HepG2 (cell line): ENCODE results near the gene CNTN4. TPM values are rescaled to one million over a fixed set of nuclear protein-coding genes. Genes with fewer than 3 reads are reported as not detected.

Source experiments
- NCOA1 ChIP-seq: sonication (generic); formaldehyde crosslinking; IDR thresholded peaks from 2 replicates; pipeline ENCODE4 v1.9.0; 2021; ENCODE audit warnings: missing genetic modification reagents
- ZNF709 ChIP-seq: sonication (generic); formaldehyde crosslinking; IDR thresholded peaks from 2 replicates; pipeline ENCODE4 v1.5.0; 2020; ENCODE audit warnings: mild to moderate bottlenecking, missing genetic modification reagents
- polyA plus RNA-seq, 8 experiments: library from polyadenylated mRNA; depleted of rRNA in 3 of 8; stranded (reverse) in 7 of 8; unstranded in 1 of 8; fragments of >200 nt; fragmentation: Illumina TruSeq in 4 of 8; extraction: Trizol in 4 of 8; gene quantifications; 2 replicates each; pipeline versions ENCODE4 v1.2.1 to v1.2.3, GENCODE V29; 2011 to 2016; ENCODE audit warnings: low read depth in 4 of 8, missing spikeins in 1 of 8, mixed read lengths in 1 of 8; ENCODE audit not compliant: insufficient read depth in 1 of 8
- total RNA-seq, 5 experiments: library from RNA; depleted of rRNA; stranded (reverse); fragments of >200 nt; fragmentation: Illumina TruSeq; extraction: Trizol; gene quantifications; 2 replicates each; pipeline ENCODE4 v1.2.3, GENCODE V29; 2016; ENCODE audit warnings: low read depth in 1 of 5
- TF ChIP-seq, protein P1 (sequence below): sonication (generic); formaldehyde crosslinking; IDR thresholded peaks from 2 replicates; pipeline ENCODE4 v1.4.0; 2020; ENCODE audit warnings: mild to moderate bottlenecking, missing genetic modification reagents
- TF ChIP-seq, protein P2 (sequence below): sonication (generic); formaldehyde crosslinking; IDR thresholded peaks from 2 replicates; pipeline ENCODE4 v1.4.0; 2020; ENCODE audit warnings: missing genetic modification reagents

The CNTN4 gene
- total and polyA plus RNA-seq, 2 of the 13 experiments (the other 11 are each of a cell fraction or from before 2014, with no cell fraction given), result 0.01 to 0.13 TPM

DNA sequence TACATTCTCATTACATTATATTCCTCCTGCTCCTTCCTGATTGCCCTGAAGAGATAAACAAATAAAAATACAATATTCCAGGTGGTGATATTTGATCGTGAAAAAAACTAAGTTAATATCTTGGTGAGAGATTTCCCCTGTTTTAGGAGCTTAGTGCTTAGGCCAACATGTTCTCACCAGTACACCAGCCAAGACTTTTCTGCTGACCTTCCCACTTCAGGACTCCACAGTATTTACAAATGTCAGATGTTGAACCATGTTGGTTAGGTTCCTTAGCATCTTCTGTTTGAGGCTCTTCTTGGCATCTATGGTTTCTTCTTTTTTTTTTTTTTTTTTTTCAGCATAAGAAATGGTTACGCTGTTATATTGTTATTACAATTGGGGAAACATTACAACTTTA is 764.5 kb downstream of the CNTN4 start (continued):
- TF ChIP-seq, protein P1, sequence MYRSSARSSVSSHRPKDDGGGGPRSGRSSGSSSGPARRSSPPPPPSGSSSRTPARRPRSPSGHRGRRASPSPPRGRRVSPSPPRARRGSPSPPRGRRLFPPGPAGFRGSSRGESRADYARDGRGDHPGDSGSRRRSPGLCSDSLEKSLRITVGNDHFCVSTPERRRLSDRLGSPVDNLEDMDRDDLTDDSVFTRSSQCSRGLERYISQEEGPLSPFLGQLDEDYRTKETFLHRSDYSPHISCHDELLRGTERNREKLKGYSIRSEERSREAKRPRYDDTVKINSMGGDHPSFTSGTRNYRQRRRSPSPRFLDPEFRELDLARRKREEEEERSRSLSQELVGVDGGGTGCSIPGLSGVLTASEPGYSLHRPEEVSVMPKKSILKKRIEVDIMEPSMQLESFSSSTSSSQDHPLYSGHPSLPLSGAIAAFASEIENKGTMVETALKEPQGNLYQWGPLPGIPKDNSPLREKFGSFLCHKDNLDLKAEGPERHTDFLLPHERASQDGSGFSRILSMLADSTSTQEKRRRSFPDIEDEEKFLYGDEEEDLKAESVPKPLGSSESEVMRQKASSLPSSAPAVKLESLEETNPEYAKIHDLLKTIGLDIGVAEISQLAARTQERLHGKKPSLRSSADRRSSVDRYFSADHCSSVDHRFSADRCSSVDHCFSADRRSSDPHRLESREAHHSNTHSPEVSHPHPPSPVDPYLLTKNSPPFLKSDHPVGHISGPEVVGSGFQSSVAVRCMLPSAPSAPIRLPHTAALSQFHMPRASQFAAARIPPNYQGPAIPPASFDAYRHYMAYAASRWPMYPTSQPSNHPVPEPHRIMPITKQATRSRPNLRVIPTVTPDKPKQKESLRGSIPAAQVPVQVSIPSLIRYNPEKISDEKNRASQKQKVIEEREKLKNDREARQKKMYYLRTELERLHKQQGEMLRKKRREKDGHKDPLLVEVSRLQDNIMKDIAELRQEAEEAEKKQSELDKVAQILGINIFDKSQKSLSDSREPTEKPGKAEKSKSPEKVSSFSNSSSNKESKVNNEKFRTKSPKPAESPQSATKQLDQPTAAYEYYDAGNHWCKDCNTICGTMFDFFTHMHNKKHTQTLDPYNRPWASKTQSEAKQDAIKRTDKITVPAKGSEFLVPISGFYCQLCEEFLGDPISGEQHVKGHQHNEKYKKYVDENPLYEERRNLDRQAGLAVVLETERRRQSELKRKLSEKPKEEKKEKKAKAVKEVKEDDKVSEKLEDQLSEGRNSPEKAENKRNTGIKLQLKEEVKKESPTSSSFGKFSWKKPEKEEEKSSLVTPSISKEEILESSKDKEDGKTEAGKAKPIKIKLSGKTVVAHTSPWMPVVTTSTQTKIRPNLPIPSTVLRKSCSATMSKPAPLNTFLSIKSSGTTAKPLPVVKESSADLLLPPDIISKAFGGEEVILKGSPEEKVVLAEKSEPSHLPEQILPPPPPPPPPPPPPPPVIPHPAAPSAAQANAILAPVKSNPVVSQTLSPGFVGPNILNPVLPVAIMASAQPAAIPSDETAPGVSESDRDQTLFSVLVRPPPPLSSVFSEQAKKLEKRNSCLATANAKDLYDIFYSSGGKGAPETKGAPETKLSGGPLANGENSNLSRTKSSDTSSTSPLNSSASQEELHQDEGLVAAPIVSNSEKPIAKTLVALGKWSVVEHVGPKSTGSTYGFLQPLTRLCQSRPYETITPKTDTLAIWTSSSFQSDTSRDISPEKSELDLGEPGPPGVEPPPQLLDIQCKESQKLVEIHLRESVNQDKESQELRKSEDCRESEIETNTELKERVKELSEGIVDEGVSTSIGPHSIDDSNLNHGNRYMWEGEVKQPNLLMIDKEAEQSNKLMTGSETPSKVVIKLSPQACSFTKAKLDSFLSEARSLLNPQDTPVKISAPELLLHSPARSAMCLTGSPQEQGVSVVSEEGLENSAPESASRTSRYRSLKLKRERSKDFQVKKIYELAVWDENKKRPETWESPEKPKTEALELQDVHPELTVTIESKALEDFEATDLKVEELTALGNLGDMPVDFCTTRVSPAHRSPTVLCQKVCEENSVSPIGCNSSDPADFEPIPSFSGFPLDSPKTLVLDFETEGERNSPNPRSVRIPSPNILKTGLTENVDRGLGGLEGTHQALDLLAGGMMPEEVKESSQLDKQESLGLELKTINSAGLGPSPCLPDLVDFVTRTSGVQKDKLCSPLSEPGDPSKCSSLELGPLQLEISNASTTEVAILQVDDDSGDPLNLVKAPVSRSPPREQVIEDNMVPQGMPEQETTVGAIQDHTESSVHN (CRISPR knock-in tag), result no peak
- TF ChIP-seq ZNF709 (CRISPR knock-in tag), result no peak
- TF ChIP-seq, protein P2, sequence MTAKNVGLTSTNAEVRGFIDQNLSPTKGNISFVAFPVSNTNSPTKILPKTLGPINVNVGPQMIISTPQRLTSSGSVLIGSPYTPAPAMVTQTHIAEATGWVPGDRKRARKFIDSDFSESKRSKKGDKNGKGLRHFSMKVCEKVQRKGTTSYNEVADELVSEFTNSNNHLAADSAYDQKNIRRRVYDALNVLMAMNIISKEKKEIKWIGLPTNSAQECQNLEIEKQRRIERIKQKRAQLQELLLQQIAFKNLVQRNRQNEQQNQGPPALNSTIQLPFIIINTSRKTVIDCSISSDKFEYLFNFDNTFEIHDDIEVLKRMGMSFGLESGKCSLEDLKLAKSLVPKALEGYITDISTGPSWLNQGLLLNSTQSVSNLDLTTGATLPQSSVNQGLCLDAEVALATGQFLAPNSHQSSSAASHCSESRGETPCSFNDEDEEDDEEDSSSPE (CRISPR knock-in tag), result no peak
- no peak for TF ChIP-seq NCOA1 (CRISPR knock-in tag)
